PC-3 (cell line): Measurements from ENCODE around the gene HDAC4. TPM values are rescaled to one million over a fixed set of nuclear protein-coding genes. Genes with fewer than 3 reads are reported as not detected.

Experiments
- ATAC-seq: fragments of 200-7000 bp; cut with Tn5 transposase; 2 replicates; pipeline ENCODE4 v1.9.1; 2020; ENCODE audit warnings: mild to moderate bottlenecking, moderate library complexity
- BruUV-seq: library from RNA; stranded (reverse); fragments of 400-500 nt; replicated peaks from 2 replicates; lab custom pipeline; 2021; lab: Mats Ljungman, UMichigan
- CTCF ChIA-PET: fragments of 300-600 bp; sonication (Branson Sonifier 250); formaldehyde crosslinking; loops from one replicate; lab custom pipeline; 2022; ENCODE audit warnings: antibody characterized with exemption; lab: Charles Lee
- POLR2A ChIA-PET: fragments of 300-600 bp; sonication (Branson Sonifier 250); formaldehyde crosslinking; loops from one replicate; lab custom pipeline; 2022; ENCODE audit warnings: antibody characterized with exemption; ENCODE audit not compliant: unreplicated experiment; lab: Charles Lee
- DNase-seq: peaks from one replicate; pipeline ENCODE4 v3.0.0-alpha.2; 2015
- H2AFZ ChIP-seq: fragments of 300-600 bp; sonication (generic); 2 replicates; pipeline ENCODE4 v1.6.0; 2016; ENCODE audit warnings: antibody characterized with exemption, low read length
- H3F3A ChIP-seq: fragments of 300-600 bp; sonication (generic); one replicate; pipeline ENCODE4 v1.6.0; 2017; ENCODE audit warnings: antibody characterized with exemption, low read length, control low read depth, mild to moderate bottlenecking; ENCODE audit not compliant: unreplicated experiment
- H3K27ac ChIP-seq: fragments of 300-600 bp; sonication (generic); 2 replicates; pipeline ENCODE4 v1.5.1; 2016; ENCODE audit warnings: mild to moderate bottlenecking, low read length
- H3K27me3 ChIP-seq: fragments of 300-600 bp; sonication (generic); 2 replicates; pipeline ENCODE4 v1.6.1; 2016; ENCODE audit warnings: low read length, mixed read lengths
- H3K36me3 ChIP-seq: fragments of 300-600 bp; sonication (generic); 2 replicates; pipeline ENCODE4 v1.6.1; 2016; ENCODE audit warnings: low read depth, mixed run types, low read length, mixed read lengths
- H3K4me1 ChIP-seq: fragments of 300-600 bp; sonication (generic); 2 replicates; pipeline ENCODE4 v1.5.1; 2016; ENCODE audit warnings: low read length; ENCODE audit not compliant: insufficient read depth
- H3K4me2 ChIP-seq: fragments of 300-600 bp; sonication (generic); 2 replicates; pipeline ENCODE4 v1.6.0; 2016; ENCODE audit warnings: low read length
- H3K4me3 ChIP-seq: fragments of 300-600 bp; sonication (generic); 2 replicates; pipeline ENCODE4 v1.5.1; 2016; ENCODE audit warnings: mild to moderate bottlenecking, low read length, mixed read lengths
- H3K79me2 ChIP-seq: fragments of 300-600 bp; sonication (generic); 2 replicates; pipeline ENCODE4 v1.6.1; 2017; ENCODE audit warnings: low read length, mixed read lengths
- H3K9ac ChIP-seq: fragments of 300-600 bp; sonication (generic); 2 replicates; pipeline ENCODE4 v1.6.0; 2016; ENCODE audit warnings: mild to moderate bottlenecking, low read length
- H3K9me2 ChIP-seq: fragments of 300-600 bp; sonication (generic); replicated peaks from 2 replicates; pipeline ENCODE4 v1.6.1; 2016; ENCODE audit warnings: mixed run types, low read length, mixed read lengths
- H3K9me3 ChIP-seq: fragments of 300-600 bp; sonication (generic); 2 replicates; pipeline ENCODE4 v1.6.1; 2016; ENCODE audit warnings: low read length, mixed read lengths
- H4K20me1 ChIP-seq: fragments of 300-600 bp; sonication (generic); 2 replicates; pipeline ENCODE4 v1.6.1; 2016; ENCODE audit warnings: low read length, mixed read lengths
- EZH2 ChIP-seq: fragments of 300-600 bp; sonication (generic); IDR thresholded peaks from one replicate; pipeline ENCODE4 v1.6.1; 2017; ENCODE audit warnings: antibody characterized with exemption, mild to moderate bottlenecking, low read length; ENCODE audit not compliant: unreplicated experiment
- EZH2phosphoT487 ChIP-seq: fragments of 300-600 bp; sonication (generic); IDR thresholded peaks from 2 replicates; pipeline ENCODE4 v1.6.1; 2018; ENCODE audit warnings: mild to moderate bottlenecking, antibody characterized with exemption, low read length, borderline replicate concordance
- intact Hi-C: fragments of 100-400 bp; cut with micrococcal nuclease; formaldehyde crosslinking; loops from 2 replicates; pipeline ENCODE4 v1.9.0; 2023
- total RNA-seq: library from RNA; depleted of rRNA; stranded (reverse); fragments of >200 nt; gene quantifications from 2 replicates; pipeline ENCODE4 v1.2.3, GENCODE V29; 2014
- TF ChIP-seq, protein P1 (sequence below): fragments of 300-600 bp; sonication (generic); conservative IDR thresholded peaks from 2 replicates; pipeline ENCODE4 v1.5.1; 2017; ENCODE audit warnings: antibody characterized with exemption, low read depth, mild to moderate bottlenecking, low read length

The HDAC4 gene
- total RNA-seq, 1 experiment from 2014 or later = 8.5 TPM

DNA sequence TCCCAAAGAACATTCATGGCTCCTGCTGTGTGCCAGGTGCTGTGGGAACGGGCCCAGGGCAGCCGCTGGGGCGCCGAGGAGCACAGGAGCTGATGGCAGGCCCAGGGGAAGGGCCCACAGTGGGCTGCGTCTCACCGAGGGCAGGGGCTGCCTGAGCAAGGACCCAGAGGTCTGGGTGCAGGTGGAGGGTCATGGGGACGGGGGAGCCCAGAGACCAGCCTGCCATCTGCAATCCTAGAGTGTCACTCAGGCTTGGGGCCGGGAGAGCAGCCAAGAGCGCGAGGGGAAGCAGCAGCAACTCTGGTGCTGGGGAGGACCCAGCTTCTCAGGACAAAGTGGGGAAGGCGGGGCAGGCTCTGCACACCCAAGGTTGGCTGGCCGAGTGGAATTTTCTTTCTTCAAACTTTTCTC, 207.4 kb downstream of the HDAC4 start:
- Histone ChIP-seq H3K4me3 (no peak overlapping the region), H3K9me3 (no peaks in the 10 kb centered on the region), H3K36me3 (peaks cover 10% of the 10 kb centered on the region), H3K4me1 (no peaks in the 10 kb centered on the region), H2AFZ (no peak overlapping the region), H3F3A (no peaks in the 10 kb centered on the region), H3K27me3 (no peaks in the 10 kb centered on the region), H4K20me1 (no peaks in the 10 kb centered on the region), H3K27ac (no peak overlapping the region), H3K79me2 (no peaks in the 10 kb centered on the region), H3K9me2 (no peaks in the 10 kb centered on the region), H3K9ac (no peak overlapping the region), H3K4me2 (no peak overlapping the region)
- ChIA-PET POLR2A (no interaction called here), CTCF (no interaction called here)
- DNase-seq (no peak), ATAC-seq (no peak)
- no TSS peak for BruUV-seq
- intact Hi-C loops = no loop called here
- TF ChIP-seq EZH2phosphoT487 (no peak), EZH2 (no peak)
- TF ChIP-seq, protein P1, sequence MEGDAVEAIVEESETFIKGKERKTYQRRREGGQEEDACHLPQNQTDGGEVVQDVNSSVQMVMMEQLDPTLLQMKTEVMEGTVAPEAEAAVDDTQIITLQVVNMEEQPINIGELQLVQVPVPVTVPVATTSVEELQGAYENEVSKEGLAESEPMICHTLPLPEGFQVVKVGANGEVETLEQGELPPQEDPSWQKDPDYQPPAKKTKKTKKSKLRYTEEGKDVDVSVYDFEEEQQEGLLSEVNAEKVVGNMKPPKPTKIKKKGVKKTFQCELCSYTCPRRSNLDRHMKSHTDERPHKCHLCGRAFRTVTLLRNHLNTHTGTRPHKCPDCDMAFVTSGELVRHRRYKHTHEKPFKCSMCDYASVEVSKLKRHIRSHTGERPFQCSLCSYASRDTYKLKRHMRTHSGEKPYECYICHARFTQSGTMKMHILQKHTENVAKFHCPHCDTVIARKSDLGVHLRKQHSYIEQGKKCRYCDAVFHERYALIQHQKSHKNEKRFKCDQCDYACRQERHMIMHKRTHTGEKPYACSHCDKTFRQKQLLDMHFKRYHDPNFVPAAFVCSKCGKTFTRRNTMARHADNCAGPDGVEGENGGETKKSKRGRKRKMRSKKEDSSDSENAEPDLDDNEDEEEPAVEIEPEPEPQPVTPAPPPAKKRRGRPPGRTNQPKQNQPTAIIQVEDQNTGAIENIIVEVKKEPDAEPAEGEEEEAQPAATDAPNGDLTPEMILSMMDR = no peak

GRCh38 chr2:239192975-239193374, 207.8 kb downstream of the HDAC4 start:
- ATAC-seq = no peak
- Histone ChIP-seq H3K9ac (no peak overlapping the region), H3K4me1 (no peaks in the 10 kb centered on the region), H3K4me2 (no peak overlapping the region), H3K4me3 (no peak overlapping the region), H3F3A (no peaks in the 10 kb centered on the region), H3K9me2 (no peaks in the 10 kb centered on the region), H3K79me2 (no peaks in the 10 kb centered on the region), H4K20me1 (no peaks in the 10 kb centered on the region), H2AFZ (no peak overlapping the region), H3K36me3 (peaks cover 11% of the 10 kb centered on the region), H3K9me3 (no peaks in the 10 kb centered on the region), H3K27ac (no peak overlapping the region), H3K27me3 (no peaks in the 10 kb centered on the region)
- intact Hi-C loops = no loop called here
- no peak for TF ChIP-seq EZH2
- TF ChIP-seq, protein P1 = no peak
- no peak for TF ChIP-seq EZH2phosphoT487
- DNase-seq = no peak
- ChIA-PET CTCF (no interaction called here), POLR2A (no interaction called here)
- BruUV-seq = no TSS peak

GRCh38 chr2:239192456-239192855, 208.4 kb downstream of the HDAC4 start:
- CTCF ChIA-PET = no interaction called here
- Histone ChIP-seq H3K27ac (no peak overlapping the region), H3K36me3 (peaks cover 11% of the 10 kb centered on the region), H3K9me2 (no peaks in the 10 kb centered on the region), H3K9ac (no peak overlapping the region), H3K4me2 (no peak overlapping the region), H3K27me3 (no peaks in the 10 kb centered on the region), H3K4me1 (no peaks in the 10 kb centered on the region), H3F3A (no peaks in the 10 kb centered on the region), H2AFZ (no peak overlapping the region), H3K79me2 (no peaks in the 10 kb centered on the region), H4K20me1 (no peaks in the 10 kb centered on the region), H3K4me3 (no peak overlapping the region), H3K9me3 (no peaks in the 10 kb centered on the region)
- POLR2A ChIA-PET = no interaction called here
- intact Hi-C loops = no loop called here
- BruUV-seq = no TSS peak
- DNase-seq (no peak), ATAC-seq (no peak)
- TF ChIP-seq EZH2phosphoT487 = no peak
- no peak for TF ChIP-seq EZH2
- TF ChIP-seq, protein P1 = no peak
